Measurements from ENCODE around the gene TOGARAM2.
"Not testable (repeated sequence)": the region's sequence is repeated elsewhere in the genome, so short reads cannot be mapped to it uniquely, and the experiment has no call there.

The TOGARAM2 gene

GRCh38 chr2:28974252-28974651 is 6.8 kb upstream of the TOGARAM2 start:
- TF ChIP-seq, protein P1, sequence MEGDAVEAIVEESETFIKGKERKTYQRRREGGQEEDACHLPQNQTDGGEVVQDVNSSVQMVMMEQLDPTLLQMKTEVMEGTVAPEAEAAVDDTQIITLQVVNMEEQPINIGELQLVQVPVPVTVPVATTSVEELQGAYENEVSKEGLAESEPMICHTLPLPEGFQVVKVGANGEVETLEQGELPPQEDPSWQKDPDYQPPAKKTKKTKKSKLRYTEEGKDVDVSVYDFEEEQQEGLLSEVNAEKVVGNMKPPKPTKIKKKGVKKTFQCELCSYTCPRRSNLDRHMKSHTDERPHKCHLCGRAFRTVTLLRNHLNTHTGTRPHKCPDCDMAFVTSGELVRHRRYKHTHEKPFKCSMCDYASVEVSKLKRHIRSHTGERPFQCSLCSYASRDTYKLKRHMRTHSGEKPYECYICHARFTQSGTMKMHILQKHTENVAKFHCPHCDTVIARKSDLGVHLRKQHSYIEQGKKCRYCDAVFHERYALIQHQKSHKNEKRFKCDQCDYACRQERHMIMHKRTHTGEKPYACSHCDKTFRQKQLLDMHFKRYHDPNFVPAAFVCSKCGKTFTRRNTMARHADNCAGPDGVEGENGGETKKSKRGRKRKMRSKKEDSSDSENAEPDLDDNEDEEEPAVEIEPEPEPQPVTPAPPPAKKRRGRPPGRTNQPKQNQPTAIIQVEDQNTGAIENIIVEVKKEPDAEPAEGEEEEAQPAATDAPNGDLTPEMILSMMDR (IDR thresholded peaks at IDR 0.05; ENCODE audit: control insufficient read depth, extremely low read depth, insufficient read depth), result no peak
- no peak overlapping the region for H3K4me3 ChIP-seq (ENCODE audit: low read depth, low read length)
- no peak for DNase-seq (ENCODE audit: low read depth)

GRCh38 chr2:28975671-28976070 is 5.4 kb upstream of the TOGARAM2 start:
- H3K4me3 ChIP-seq (ENCODE audit: low read depth, low read length), result no peak overlapping the region
- no peak for DNase-seq (ENCODE audit: low read depth)
- TF ChIP-seq, protein P1 (IDR thresholded peaks at IDR 0.05; ENCODE audit: control insufficient read depth, extremely low read depth, insufficient read depth), result no peak

DNA sequence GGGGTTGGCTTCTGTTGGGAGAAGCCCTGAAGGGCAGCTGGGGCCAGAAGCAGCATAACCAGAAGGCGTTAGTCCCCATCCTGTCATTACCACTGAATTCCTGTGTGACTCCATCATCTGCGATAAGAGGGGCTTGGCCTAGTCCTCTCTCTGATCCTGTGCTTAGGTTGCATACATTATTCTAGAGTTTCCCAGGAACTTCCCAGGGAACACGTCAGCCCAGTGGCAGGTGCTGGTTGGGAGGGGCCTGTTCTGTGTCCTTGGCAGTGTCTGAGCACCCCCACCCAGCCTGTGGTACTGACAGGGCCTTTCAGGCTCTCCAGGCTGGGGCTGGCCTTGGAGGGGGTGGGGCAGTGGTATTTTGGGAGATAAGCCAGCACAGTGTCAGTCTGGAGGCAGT is 4.5 kb upstream of the TOGARAM2 start:
- TF ChIP-seq, protein P1 (IDR thresholded peaks at IDR 0.05; ENCODE audit: control insufficient read depth, extremely low read depth, insufficient read depth), result no peak
- DNase-seq (ENCODE audit: low read depth), result no peak
- no peak overlapping the region for H3K4me3 ChIP-seq (ENCODE audit: low read depth, low read length)

GRCh38 chr2:28977176-28977875 is 3.8 kb upstream of the TOGARAM2 start:
- no peak for DNase-seq (ENCODE audit: low read depth)
- no peak overlapping the region for H3K4me3 ChIP-seq (ENCODE audit: low read depth, low read length)
- TF ChIP-seq, protein P1 (IDR thresholded peaks at IDR 0.05; ENCODE audit: control insufficient read depth, extremely low read depth, insufficient read depth), result no peak

DNA sequence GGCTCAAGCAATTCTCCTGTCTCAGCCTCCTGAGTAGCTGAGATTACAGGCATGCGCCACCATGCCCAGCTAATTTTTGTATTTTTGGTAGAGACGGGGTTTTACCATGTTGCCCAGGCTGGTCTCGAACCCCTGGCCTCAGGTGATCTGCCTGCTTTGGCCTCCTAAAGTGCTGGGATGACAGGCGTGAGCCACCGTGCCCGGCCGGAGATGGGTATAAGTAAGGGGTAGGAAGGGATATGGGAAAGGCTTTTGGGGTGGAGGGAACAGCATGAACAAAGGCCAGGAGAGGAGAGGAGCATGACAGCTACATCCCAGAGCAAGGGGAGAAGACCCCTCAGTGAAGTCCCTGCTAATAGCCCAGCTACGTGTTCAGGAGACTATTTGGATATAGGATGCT is 3.1 kb upstream of the TOGARAM2 start:
- not testable (repeated sequence) for DNase-seq (ENCODE audit: low read depth)

DNA sequence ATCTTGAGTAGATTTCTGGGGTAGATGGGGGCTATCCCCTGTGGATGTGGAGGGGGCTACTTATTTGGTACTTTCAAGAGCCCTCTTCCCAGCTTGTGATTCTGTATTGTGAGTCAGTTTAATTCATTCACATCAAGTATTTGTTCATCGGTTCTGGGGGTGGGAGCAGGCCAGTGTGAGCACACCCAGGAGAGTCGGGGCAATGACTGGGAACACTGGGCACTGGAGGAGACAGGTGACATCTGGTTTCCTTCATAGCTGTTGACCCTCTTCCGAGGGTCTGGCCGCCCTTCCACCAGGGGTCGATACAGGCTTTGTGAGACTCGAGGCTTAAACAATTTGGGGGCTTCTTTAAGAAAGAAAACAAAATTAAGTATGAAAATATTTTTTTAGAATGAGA is 2.5 kb upstream of the TOGARAM2 start:
- TF ChIP-seq, protein P1 (IDR thresholded peaks at IDR 0.05; ENCODE audit: control insufficient read depth, extremely low read depth, insufficient read depth), result no peak
- no peak for DNase-seq (ENCODE audit: low read depth)
- no peak overlapping the region for H3K4me3 ChIP-seq (ENCODE audit: low read depth, low read length)

More for the DNA sequence above, 3.1 kb upstream of the TOGARAM2 start:
- not testable (repeated sequence) for H3K4me3 ChIP-seq (ENCODE audit: low read depth, low read length)

DNA sequence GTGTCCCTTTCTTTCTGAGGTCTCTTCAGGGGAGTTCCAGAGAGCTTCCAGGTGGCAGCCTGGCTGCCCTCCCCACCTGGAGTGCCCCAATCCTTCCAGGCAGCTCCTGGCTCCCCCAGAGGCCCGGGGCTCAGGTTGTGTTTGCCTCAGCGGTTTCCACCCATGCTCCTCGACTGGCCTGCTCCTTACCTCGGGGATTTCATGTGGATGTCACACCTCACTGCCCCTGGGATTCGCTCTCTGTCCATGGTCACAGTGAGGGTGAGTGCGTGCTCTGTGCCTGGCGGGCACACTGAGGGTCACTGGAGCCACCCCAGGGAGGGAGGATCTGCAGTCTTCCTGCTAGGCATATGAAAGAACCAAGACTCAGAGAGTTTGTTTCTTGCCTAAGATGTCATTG is 2.1 kb upstream of the TOGARAM2 start:
- H3K4me3 ChIP-seq (ENCODE audit: low read depth, low read length), result no peak overlapping the region
- TF ChIP-seq, protein P1 (IDR thresholded peaks at IDR 0.05; ENCODE audit: control insufficient read depth, extremely low read depth, insufficient read depth), result no peak
- no peak for DNase-seq (ENCODE audit: low read depth)
